Endothelial cell of umbilical vein (primary cell): ENCODE measurements around the gene NFIA. TPM values are rescaled to one million over a fixed set of nuclear protein-coding genes. Genes with fewer than 3 reads are reported as not detected.

ENCODE experiments used
- BruUV-seq: library from RNA; stranded (reverse); fragments of 400-500 nt; replicated peaks from 2 replicates; lab custom pipeline; 2021; lab: Mats Ljungman, UMichigan
- CTCF ChIA-PET: fragments of 300-600, 350-600 bp; sonication (Branson Sonifier 250); formaldehyde crosslinking; loops from one replicate; lab custom pipeline; 2021; ENCODE audit warnings: antibody characterized with exemption, inconsistent platforms; lab: Charles Lee
- POLR2A ChIA-PET: fragments of 300-600, 350-600 bp; sonication (Branson Sonifier 250); formaldehyde crosslinking; loops from one replicate; lab custom pipeline; 2021; ENCODE audit warnings: antibody characterized with exemption, inconsistent platforms; lab: Charles Lee
- DNase-seq: peaks from one replicate; pipeline ENCODE4 v3.0.0-alpha.2; 2011; ENCODE audit warnings: low read depth, low spot score
- FAIRE-seq: peaks from 2 replicates; lab custom pipeline; 2011; peaks lifted over from hg19 to GRCh38; lab: Jason Lieb, UNC
- H2AFZ ChIP-seq: 2 replicates; pipeline ENCODE4 v1.6.0; 2012; ENCODE audit warnings: low read depth, low read length, control low read depth, inconsistent platforms
- H3K27ac ChIP-seq: 2 replicates; pipeline ENCODE4 v1.5.1; 2011; ENCODE audit warnings: low read depth, mild to moderate bottlenecking, control low read depth, low read length, moderate library complexity; ENCODE audit not compliant: insufficient read depth
- H3K27me3 ChIP-seq, 2 experiments: 2 replicates each; pipeline versions ENCODE4 v1.6.0 to v1.6.1; 2011; ENCODE audit warnings: low read length in 2 of 2, mixed read lengths in 1 of 2; ENCODE audit not compliant: control insufficient read depth in 2 of 2, insufficient read depth in 2 of 2
- H3K36me3 ChIP-seq, 2 experiments: 2 replicates in 1 of 2; 3 replicates in 1 of 2; pipeline ENCODE4 v1.5.1; 2011; ENCODE audit warnings: low read length in 2 of 2, mild to moderate bottlenecking in 1 of 2, moderate library complexity in 1 of 2; ENCODE audit not compliant: control insufficient read depth in 2 of 2, insufficient read depth in 2 of 2; ENCODE audit errors: extremely low read depth in 1 of 2
- H3K4me1 ChIP-seq: 3 replicates; pipeline ENCODE4 v1.5.1; 2011; ENCODE audit warnings: mild to moderate bottlenecking, low read length; ENCODE audit not compliant: control insufficient read depth, insufficient read depth; ENCODE audit errors: extremely low read depth
- H3K4me2 ChIP-seq: 2 replicates; pipeline ENCODE4 v1.6.1; 2011; ENCODE audit warnings: low read length, control low read depth, mixed read lengths; ENCODE audit not compliant: insufficient read depth
- H3K4me3 ChIP-seq, 3 experiments: fragments of 200-600 bp in 1 of 3; sonication (generic), shearing (Covaris generic) in 1 of 3; replicated peaks in 1 of 3; 2 replicates each; pipeline ENCODE4 v1.5.1; 2011 to 2016; ENCODE audit warnings: control low read depth in 3 of 3, low read length in 3 of 3, mild to moderate bottlenecking in 2 of 3, inconsistent platforms in 1 of 3, low read depth in 1 of 3, moderate library complexity in 1 of 3; ENCODE audit not compliant: insufficient read depth in 1 of 3
- H3K79me2 ChIP-seq: 2 replicates; pipeline ENCODE4 v1.6.0; 2012; ENCODE audit warnings: low read length, inconsistent platforms; ENCODE audit not compliant: control insufficient read depth, insufficient read depth
- H3K9ac ChIP-seq: replicated peaks from 2 replicates; pipeline ENCODE3; 2011; ENCODE audit warnings: low read length, control low read depth; ENCODE audit not compliant: insufficient read depth; ENCODE audit errors: extremely low read depth
- H3K9me1 ChIP-seq: replicated peaks from 3 replicates; pipeline ENCODE4 v1.6.0; 2011; ENCODE audit warnings: mild to moderate bottlenecking, low read length; ENCODE audit not compliant: control insufficient read depth, insufficient read depth; ENCODE audit errors: extremely low read depth
- H3K9me3 ChIP-seq: replicated peaks from 2 replicates; pipeline ENCODE4 v1.5.1; 2012; ENCODE audit warnings: low read length, inconsistent platforms; ENCODE audit not compliant: control insufficient read depth, insufficient read depth
- H4K20me1 ChIP-seq: replicated peaks from 2 replicates; pipeline ENCODE3; 2011; ENCODE audit warnings: mild to moderate bottlenecking, low read length; ENCODE audit not compliant: control insufficient read depth, insufficient read depth; ENCODE audit errors: extremely low read depth
- EZH2 ChIP-seq: IDR thresholded peaks from 2 replicates; pipeline ENCODE4 v1.6.1; 2012; ENCODE audit warnings: borderline replicate concordance, low read depth, mild to moderate bottlenecking, moderate library complexity, low read length, inconsistent platforms; ENCODE audit not compliant: severe bottlenecking
- FOS ChIP-seq: IDR thresholded peaks from 2 replicates; pipeline ENCODE4 v1.6.1; 2011; ENCODE audit warnings: mild to moderate bottlenecking, low read length, moderate library complexity, borderline replicate concordance; ENCODE audit not compliant: insufficient read depth
- GATA2 ChIP-seq: IDR thresholded peaks from 2 replicates; pipeline ENCODE4 v1.7.0; 2011; ENCODE audit warnings: low read depth, mild to moderate bottlenecking, moderate library complexity, mixed read lengths, low read length; ENCODE audit not compliant: insufficient read length, insufficient read depth
- JUN ChIP-seq: IDR thresholded peaks from 2 replicates; pipeline ENCODE4 v1.6.1; 2011; ENCODE audit warnings: borderline replicate concordance, low read depth; ENCODE audit not compliant: insufficient read length, insufficient read depth
- MAX ChIP-seq: IDR thresholded peaks from 2 replicates; pipeline ENCODE4 v1.6.1; 2011; ENCODE audit not compliant: insufficient read depth, insufficient read length
- MYC ChIP-seq: IDR thresholded peaks from one replicate; pipeline ENCODE4 v1.6.1; 2011; ENCODE audit warnings: mild to moderate bottlenecking, low read depth, low read length
- POLR2A ChIP-seq: IDR thresholded peaks from 2 replicates; pipeline ENCODE4 v1.6.1; 2012; ENCODE audit warnings: low read depth, mild to moderate bottlenecking, control low read depth, low read length
- POLR2AphosphoS5 ChIP-seq: IDR thresholded peaks from 2 replicates; pipeline ENCODE4 v1.6.1; 2012; ENCODE audit warnings: low read depth, mild to moderate bottlenecking, control low read depth, low read length, moderate library complexity; ENCODE audit not compliant: insufficient read depth
- dilution Hi-C: fragments of 300-500 bp; cut with MboI; formaldehyde crosslinking; loops from one replicate; pipeline ENCODE4 v1.15.0; 2019; ENCODE audit warnings: low sequenced_read_pairs; ENCODE audit not compliant: extremely low pct_ligation_motif_present
- intact Hi-C: fragments of 100-400 bp; cut with micrococcal nuclease; formaldehyde crosslinking; loops from one replicate; pipeline ENCODE4 v1.10.0; 2022
- polyA plus RNA-seq, 4 experiments: library from polyadenylated mRNA; depleted of rRNA in 3 of 4; stranded (reverse) in 3 of 4; unstranded in 1 of 4; fragments of >200 nt; gene quantifications; 2 replicates each; pipeline versions ENCODE4 v1.2.1 to v1.2.3, GENCODE V29; 2011 to 2012; ENCODE audit warnings: missing spikeins in 1 of 4
- total RNA-seq: library from RNA; stranded (reverse); gene quantifications from 2 replicates; pipeline ENCODE4 v1.2.3, GENCODE V29; 2021
- TF ChIP-seq, protein P1 (sequence below), 2 donors: IDR thresholded peaks; 1 replicate in 1 of 2; 2 replicates in 1 of 2; pipeline ENCODE4 v1.5.1; 2011; ENCODE audit warnings: low read length in 2 of 2, mild to moderate bottlenecking in 2 of 2, moderate library complexity in 2 of 2, control low read depth in 1 of 2, inconsistent platforms in 1 of 2, low read depth in 1 of 2; ENCODE audit not compliant: insufficient read depth in 1 of 2; ENCODE audit errors: extremely low read depth in 1 of 2

NFIA gene
- total and polyA plus RNA-seq, 2 donors (not counting 3 experiments of a cell fraction or from before 2014, with no cell fraction given) = 25.5 to 47.0 TPM

DNA sequence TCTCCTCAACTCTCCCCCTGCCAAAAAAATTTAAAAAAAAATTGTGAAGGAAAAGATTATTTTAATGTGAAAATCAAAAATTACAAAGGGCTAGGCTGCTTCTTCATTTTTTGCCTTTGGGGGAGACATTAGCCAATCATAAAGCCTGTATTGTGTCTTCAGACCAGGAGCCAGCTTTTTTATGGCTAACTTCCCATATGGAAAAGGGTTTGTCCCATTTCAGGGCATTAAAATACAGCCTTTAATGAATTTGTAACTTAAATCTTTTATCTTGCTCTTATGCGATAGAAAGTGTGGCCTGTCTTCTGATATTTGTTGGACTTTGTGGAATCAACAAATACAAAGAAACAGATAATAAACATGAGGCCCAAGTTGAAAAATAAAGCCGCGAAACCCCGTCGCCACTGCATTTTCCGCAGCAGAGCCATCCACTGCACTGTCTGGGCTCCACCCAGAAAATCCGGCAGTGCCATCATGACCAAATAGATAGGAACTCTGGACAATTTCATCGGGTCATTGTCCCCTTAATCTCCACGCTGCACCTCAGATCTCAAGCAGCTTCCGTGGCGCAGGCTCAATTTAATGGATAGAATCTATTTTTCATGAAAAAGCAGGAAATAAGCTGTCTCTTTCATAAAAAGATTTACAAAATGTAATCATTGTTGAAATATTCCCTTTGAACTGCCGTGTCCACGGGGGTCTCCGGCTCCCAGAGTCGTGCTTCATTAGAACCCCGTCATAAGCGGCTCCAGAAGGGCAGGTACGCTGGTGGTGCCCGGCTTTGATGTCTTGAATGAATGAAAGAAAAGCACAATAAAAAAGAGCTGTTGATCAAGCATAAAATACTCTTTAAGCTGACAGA lies 365.0 kb downstream of the NFIA start:
- H2AFZ ChIP-seq = no peak overlapping the region
- no TSS peak for BruUV-seq
- TF ChIP-seq MYC (no peak), JUN (no peak), POLR2A (no peak), GATA2 (no peak), MAX (no peak), EZH2 (no peak), POLR2AphosphoS5 (no peak), FOS (no peak)
- TF ChIP-seq, protein P1, sequence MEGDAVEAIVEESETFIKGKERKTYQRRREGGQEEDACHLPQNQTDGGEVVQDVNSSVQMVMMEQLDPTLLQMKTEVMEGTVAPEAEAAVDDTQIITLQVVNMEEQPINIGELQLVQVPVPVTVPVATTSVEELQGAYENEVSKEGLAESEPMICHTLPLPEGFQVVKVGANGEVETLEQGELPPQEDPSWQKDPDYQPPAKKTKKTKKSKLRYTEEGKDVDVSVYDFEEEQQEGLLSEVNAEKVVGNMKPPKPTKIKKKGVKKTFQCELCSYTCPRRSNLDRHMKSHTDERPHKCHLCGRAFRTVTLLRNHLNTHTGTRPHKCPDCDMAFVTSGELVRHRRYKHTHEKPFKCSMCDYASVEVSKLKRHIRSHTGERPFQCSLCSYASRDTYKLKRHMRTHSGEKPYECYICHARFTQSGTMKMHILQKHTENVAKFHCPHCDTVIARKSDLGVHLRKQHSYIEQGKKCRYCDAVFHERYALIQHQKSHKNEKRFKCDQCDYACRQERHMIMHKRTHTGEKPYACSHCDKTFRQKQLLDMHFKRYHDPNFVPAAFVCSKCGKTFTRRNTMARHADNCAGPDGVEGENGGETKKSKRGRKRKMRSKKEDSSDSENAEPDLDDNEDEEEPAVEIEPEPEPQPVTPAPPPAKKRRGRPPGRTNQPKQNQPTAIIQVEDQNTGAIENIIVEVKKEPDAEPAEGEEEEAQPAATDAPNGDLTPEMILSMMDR (IDR thresholded peaks at IDR 0.05; ENCODE audit: extremely low read depth in 1 of 2, insufficient read depth in 1 of 2, low read depth in 1 of 2, low read length in 2 of 2) = no peak
- dilution Hi-C loops = no loop called here
- DNase-seq = no peak
- no peaks in the 10 kb centered on the region for H3K79me2 ChIP-seq
- FAIRE-seq = no peak
- ChIA-PET CTCF (interaction anchor here (0.8 to 2.1 kb wide), 3 partner anchors 8 to 397 kb away, joined by 3 to 9 read pairs (median 4); no protein-coding TSS in a partner anchor), POLR2A (interaction anchor here (1.4 kb wide), 1 partner anchor 11 kb away, joined by 3 read pairs; no protein-coding TSS in a partner anchor)
- H3K4me1 ChIP-seq = peaks cover 28% of the 10 kb centered on the region
- intact Hi-C loops = no loop called here
- H3K4me2 ChIP-seq = no peak overlapping the region
- H3K9me1 ChIP-seq = no peaks in the 10 kb centered on the region
- H3K27me3 ChIP-seq = no peaks in the 10 kb centered on the region
- H3K36me3 ChIP-seq = no peaks in the 10 kb centered on the region
- no peaks in the 10 kb centered on the region for H3K9me3 ChIP-seq
- H3K27ac ChIP-seq = no peak overlapping the region
- H4K20me1 ChIP-seq = no peaks in the 10 kb centered on the region
- no peak overlapping the region for H3K4me3 ChIP-seq
- H3K9ac ChIP-seq = no peak overlapping the region
